TTC549 (cell line): ENCODE results near the gene TRAF2.

ENCODE experiments used
- FAIRE-seq: peaks from 2 replicates; lab custom pipeline; 2012; peaks lifted over from hg19 to GRCh38; lab: Jason Lieb, UNC

Gene TRAF2

GRCh38 chr9:136913701-136914438 is 27.6 kb downstream of the TRAF2 start:
- no peak for FAIRE-seq

GRCh38 chr9:136915632-136916329 is 29.5 kb downstream of the TRAF2 start:
- no peak for FAIRE-seq

- FAIRE-seq, result no peak
These were observed 30.2 kb downstream of the TRAF2 start for GRCh38 chr9:136916330-136917184.

- FAIRE-seq, result no peak
These were observed 31.6 kb downstream of the TRAF2 start for GRCh38 chr9:136917902-136918301.

- no peak for FAIRE-seq
These were observed 33.8 kb downstream of the TRAF2 start for GRCh38 chr9:136920069-136920468.

- no peak for FAIRE-seq
These were observed 34.5 kb downstream of the TRAF2 start for GRCh38 chr9:136920734-136921231.

GRCh38 chr9:136921307-136921706 is 35.0 kb downstream of the TRAF2 start:
- no peak for FAIRE-seq

GRCh38 chr9:136921718-136922117 is 35.4 kb downstream of the TRAF2 start:
- no peak for FAIRE-seq

- FAIRE-seq, result no peak
These were observed 36.2 kb downstream of the TRAF2 start for GRCh38 chr9:136922540-136922939.

GRCh38 chr9:136923881-136924280 is 37.6 kb downstream of the TRAF2 start:
- no peak for FAIRE-seq

- FAIRE-seq, result no peak
These were observed 39.3 kb downstream of the TRAF2 start for GRCh38 chr9:136925414-136926153.

- no peak for FAIRE-seq
These were observed 39.9 kb downstream of the TRAF2 start for GRCh38 chr9:136926154-136926704.

GRCh38 chr9:136926749-136927148 is 40.4 kb downstream of the TRAF2 start:
- FAIRE-seq, result no peak

GRCh38 chr9:136927343-136928271 is 41.3 kb downstream of the TRAF2 start:
- no peak for FAIRE-seq

GRCh38 chr9:136928591-136928990 is 42.3 kb downstream of the TRAF2 start:
- no peak for FAIRE-seq

GRCh38 chr9:136930014-136930413 is 43.7 kb downstream of the TRAF2 start:
- FAIRE-seq, result no peak

- no peak for FAIRE-seq
These were observed 45.4 kb downstream of the TRAF2 start for GRCh38 chr9:136931611-136932130.

- FAIRE-seq, result no peak
These were observed 48.0 kb downstream of the TRAF2 start for GRCh38 chr9:136934277-136934676.

- no peak for FAIRE-seq
These were observed 49.3 kb downstream of the TRAF2 start for GRCh38 chr9:136935651-136936050.

- no peak for FAIRE-seq
These were observed 50.4 kb downstream of the TRAF2 start for GRCh38 chr9:136936645-136937170.
